PFSK-1 (cell line): ENCODE data around the gene ZC3H7A.

Experiments used
- FOXP2 ChIP-seq: optimal IDR thresholded peaks from 2 replicates; pipeline ENCODE3; 2011; ENCODE audit warnings: borderline replicate concordance, control low read depth, inconsistent platforms; ENCODE audit not compliant: insufficient read depth; ENCODE audit errors: extremely low read length, extremely low read depth
- POLR2AphosphoS5 ChIP-seq: IDR thresholded peaks from 2 replicates; pipeline ENCODE4 v1.6.1; 2012; ENCODE audit warnings: low read depth, mild to moderate bottlenecking, control low read depth, low read length, moderate library complexity
- REST ChIP-seq, 2 experiments: IDR thresholded peaks; 2 replicates each; pipeline versions ENCODE4 v1.6.1 to v1.8.0; 2011 to 2012; ENCODE audit warnings: low read depth in 2 of 2, low read length in 2 of 2, control low read depth in 1 of 2, inconsistent platforms in 1 of 2, mild to moderate bottlenecking in 1 of 2, moderate library complexity in 1 of 2; ENCODE audit not compliant: insufficient read depth in 1 of 2
- SIN3A ChIP-seq: IDR thresholded peaks from 2 replicates; pipeline ENCODE4 v1.6.1; 2012; ENCODE audit warnings: mild to moderate bottlenecking, low read length, moderate library complexity, borderline replicate concordance; ENCODE audit not compliant: insufficient read depth
- TAF1 ChIP-seq: IDR thresholded peaks from 2 replicates; pipeline ENCODE4 v1.6.1; 2012; ENCODE audit warnings: low read length, control low read depth, borderline replicate concordance; ENCODE audit not compliant: insufficient read depth

Gene ZC3H7A

GRCh38 chr16:11755022-11755760 lies 41.9 kb downstream of the ZC3H7A start:
- TF ChIP-seq SIN3A (no peak), REST (IDR thresholded peaks at IDR 0.05; ENCODE audit: insufficient read depth in 1 of 2, low read depth in 2 of 2, low read length in 2 of 2) (no peak), POLR2AphosphoS5 (no peak), TAF1 (no peak), FOXP2 (no peak)

- TF ChIP-seq SIN3A (no peak), REST (IDR thresholded peaks at IDR 0.05; ENCODE audit: insufficient read depth in 1 of 2, low read depth in 2 of 2, low read length in 2 of 2) (no peak)
Measured at GRCh38 chr16:11752856-11753255, 44.2 kb downstream of the ZC3H7A start.

GRCh38 chr16:11750056-11750455 lies 47.0 kb downstream of the ZC3H7A start:
- TF ChIP-seq FOXP2, result no peak
- no peak for TF ChIP-seq TAF1

GRCh38 chr16:11748404-11749254 lies 48.4 kb downstream of the ZC3H7A start:
- TF ChIP-seq POLR2AphosphoS5, result no peak

- TF ChIP-seq POLR2AphosphoS5 (no peak), SIN3A (no peak), REST (IDR thresholded peaks at IDR 0.05; ENCODE audit: insufficient read depth in 1 of 2, low read depth in 2 of 2, low read length in 2 of 2) (no peak), TAF1 (no peak), FOXP2 (no peak)
Measured at GRCh38 chr16:11747949-11748403, 49.1 kb downstream of the ZC3H7A start.

- TF ChIP-seq FOXP2, result no peak
- no peak for TF ChIP-seq SIN3A
- TF ChIP-seq REST (IDR thresholded peaks at IDR 0.05; ENCODE audit: insufficient read depth in 1 of 2, low read depth in 2 of 2, low read length in 2 of 2), result no peak
- TF ChIP-seq TAF1, result no peak
- TF ChIP-seq POLR2AphosphoS5, result no peak
Measured at GRCh38 chr16:11744075-11744470, 53.0 kb downstream of the ZC3H7A start.
